ENCODE results near the gene EPS8L2. TPM values are rescaled to one million over a fixed set of nuclear protein-coding genes. Genes with fewer than 3 reads are reported as not detected.

Gene EPS8L2
- total and polyA plus RNA-seq, 2 of the 8 experiments (the other 6 are each of a cell fraction or from before 2014, with no cell fraction given) = 38.5 to 57.0 TPM

GRCh38 chr11:746289-747157 lies 40.5 kb downstream of the EPS8L2 start (continued):
- TF ChIP-seq PHF8 (conservative IDR thresholded peaks at IDR 0.05; ENCODE audit: low read depth, low read length) = no peak; the same call in 1 of the 2 replicates
- TF ChIP-seq TAF1 (IDR thresholded peaks at IDR 0.05; ENCODE audit: low read depth, low read length) = no peak
- TF ChIP-seq EP300 (IDR thresholded peaks at IDR 0.05; ENCODE audit: borderline replicate concordance in 1 of 2, low read depth in 2 of 2, low read length in 2 of 2) = no peak

Measured in H1 (cell line).